K562 (cell line): ENCODE data around the gene DCP1B. TPM values are rescaled to one million over a fixed set of nuclear protein-coding genes. Genes with fewer than 3 reads are reported as not detected.

Experiments used
- C11orf30 ChIP-seq: fragments of 450-650 bp; IDR thresholded peaks from 2 replicates; pipeline ENCODE4 v1.6.1; 2016; ENCODE audit warnings: low read depth, mild to moderate bottlenecking
- CBFA2T2 ChIP-seq: fragments of 450-650 bp; conservative IDR thresholded peaks from 2 replicates; pipeline ENCODE4 v1.6.1; 2017; ENCODE audit warnings: mild to moderate bottlenecking
- CEBPB ChIP-seq: fragments of 450-650 bp; IDR thresholded peaks from 2 replicates; pipeline ENCODE4 v1.6.1; 2016; ENCODE audit warnings: missing genetic modification characterization, missing compliant biosample characterization
- CEBPG ChIP-seq, 3 experiments: fragments of 200-800 bp in 1 of 3; sonication (Bioruptor generic) in 1 of 3; sonication (generic) in 1 of 3; formaldehyde crosslinking in 1 of 3; IDR thresholded peaks in 2 of 3; conservative IDR thresholded peaks in 1 of 3; 2 replicates each; pipeline versions ENCODE4 v1.6.1 to v1.8.0; 2016 to 2022; ENCODE audit warnings: missing compliant biosample characterization in 2 of 3, missing genetic modification characterization in 2 of 3, mild to moderate bottlenecking in 1 of 3, missing genetic modification reagents in 1 of 3
- DIDO1 ChIP-seq: fragments of 450-650 bp; IDR thresholded peaks from 2 replicates; pipeline ENCODE4 v1.6.1; 2016; ENCODE audit warnings: low read depth, missing biosample characterization, missing genetic modification characterization
- EWSR1 ChIP-seq: fragments of 450-650 bp; IDR thresholded peaks from 2 replicates; pipeline ENCODE4 v1.6.1; 2018; ENCODE audit warnings: borderline replicate concordance, mild to moderate bottlenecking, low read depth, moderate library complexity; ENCODE audit not compliant: partially characterized antibody
- SIN3B ChIP-seq: fragments of 450-650 bp; IDR thresholded peaks from 2 replicates; pipeline ENCODE4 v1.6.1; 2017; ENCODE audit warnings: low read depth, mild to moderate bottlenecking, moderate library complexity
- ZNF280A ChIP-seq: fragments of 450-650 bp; IDR thresholded peaks from 2 replicates; pipeline ENCODE4 v1.6.1; 2018; ENCODE audit warnings: mild to moderate bottlenecking, low read depth; ENCODE audit not compliant: partially characterized antibody
- ZNF609 ChIP-seq: sonication (generic); formaldehyde crosslinking; IDR thresholded peaks from 2 replicates; pipeline ENCODE4 v1.8.1; 2023; ENCODE audit warnings: missing genetic modification reagents, mild to moderate bottlenecking, borderline replicate concordance
- polyA plus RNA-seq, 8 experiments: library from polyadenylated mRNA; depleted of rRNA in 4 of 8; stranded (reverse) in 5 of 8; unstranded in 3 of 8; fragments of >200 nt; fragmentation: Nextera tagmentation in 2 of 8; fragmentation: Illumina TruSeq in 1 of 8; extraction: Ambion mirVana in 2 of 8; extraction: Trizol in 1 of 8; gene quantifications; 2 replicates each; pipeline versions ENCODE4 v1.2.1 to v1.2.3, GENCODE V29; 2011 to 2014; ENCODE audit warnings: inconsistent platforms in 1 of 8, missing spikeins in 1 of 8
- total RNA-seq, 7 experiments: library from RNA; depleted of rRNA in 6 of 7; stranded (reverse); fragments of >200 nt in 6 of 7; fragmentation: Illumina TruSeq in 2 of 7; extraction: Trizol in 2 of 7; gene quantifications; 2 replicates each; pipeline versions ENCODE4 v1.2.1 to v1.2.3, GENCODE V29; 2011 to 2021; ENCODE audit warnings: low replicate concordance in 1 of 7

DCP1B gene
- total and polyA plus RNA-seq, 9 of the 15 experiments (the other 6 are each of a cell fraction or from before 2014, with no cell fraction given) = 0.83 to 7.3 (median 3.4) TPM

GRCh38 chr12:2020511-2020910, 16.3 kb upstream of the DCP1B start (continued):
- TF ChIP-seq ZNF609 (CRISPR knock-in tag) (no peak), C11orf30 (no peak), CEBPB (no peak), DIDO1 (tag) (no peak), CBFA2T2 (no peak), CEBPG (CRISPR knock-in tag; IDR thresholded peaks at IDR 0.05) (no peak), CEBPG (tag; conservative IDR thresholded peaks at IDR 0.05 in 1 of 2, IDR thresholded peaks at IDR 0.05 in 1 of 2) (no peak), EWSR1 (no peak), SIN3B (no peak), ZNF280A (no peak)
- TF ChIP-seq, all 486 proteins: peak for 0
